ENCODE results near the gene MEIS2.

MEIS2 gene

GRCh38 chr15:36877294-36877693, 223.1 kb downstream of the MEIS2 start:
- DNase-seq (ENCODE audit: low read depth) = no peak

GRCh38 chr15:36875740-36876334, 224.5 kb downstream of the MEIS2 start:
- DNase-seq (ENCODE audit: low read depth) = no peak

- no peak for DNase-seq (ENCODE audit: low read depth)
These were observed 225.4 kb downstream of the MEIS2 start for GRCh38 chr15:36874930-36875329.

DNA sequence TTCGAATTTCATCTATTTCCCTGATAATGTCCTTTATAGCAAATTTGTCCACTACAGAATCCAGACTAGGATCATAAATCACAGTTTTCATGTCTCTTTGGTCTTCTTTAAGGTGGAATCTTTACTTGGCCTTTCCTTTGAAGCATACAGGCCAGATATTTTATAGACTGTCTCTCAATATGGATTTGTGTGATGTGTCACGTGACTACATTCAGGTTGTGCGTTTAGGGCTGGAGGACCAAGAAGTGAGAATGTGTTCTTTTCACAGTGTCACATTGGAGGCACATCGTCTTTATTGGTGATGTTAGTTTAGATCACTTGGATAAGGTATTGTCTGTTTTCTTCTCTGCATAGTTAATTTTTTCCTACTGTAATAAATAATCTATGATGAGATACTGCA, 232.9 kb downstream of the MEIS2 start:
- no peak for DNase-seq (ENCODE audit: low read depth)

GRCh38 chr15:36866896-36867295, 233.5 kb downstream of the MEIS2 start:
- no peak for DNase-seq (ENCODE audit: low read depth)

DNA sequence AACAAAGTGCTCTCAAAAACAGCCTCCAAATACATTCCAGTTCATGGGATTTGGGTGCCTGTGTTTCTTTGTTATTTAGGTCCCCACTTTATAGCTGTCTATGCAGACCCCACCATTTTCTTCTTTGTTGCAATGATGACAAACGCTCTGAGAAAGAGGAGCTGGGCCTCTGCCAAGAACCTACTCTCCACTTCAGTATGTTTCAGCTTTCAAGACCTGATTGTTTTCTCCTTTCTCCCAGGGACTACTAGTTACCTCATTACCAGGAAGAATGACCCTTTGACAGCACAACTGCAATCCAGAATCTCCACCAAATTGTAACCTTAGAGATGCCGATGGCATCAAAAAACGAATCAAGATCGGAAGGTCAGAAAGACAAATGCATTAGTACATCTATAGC, 236.8 kb downstream of the MEIS2 start:
- no peak for DNase-seq (ENCODE audit: low read depth)

DNA sequence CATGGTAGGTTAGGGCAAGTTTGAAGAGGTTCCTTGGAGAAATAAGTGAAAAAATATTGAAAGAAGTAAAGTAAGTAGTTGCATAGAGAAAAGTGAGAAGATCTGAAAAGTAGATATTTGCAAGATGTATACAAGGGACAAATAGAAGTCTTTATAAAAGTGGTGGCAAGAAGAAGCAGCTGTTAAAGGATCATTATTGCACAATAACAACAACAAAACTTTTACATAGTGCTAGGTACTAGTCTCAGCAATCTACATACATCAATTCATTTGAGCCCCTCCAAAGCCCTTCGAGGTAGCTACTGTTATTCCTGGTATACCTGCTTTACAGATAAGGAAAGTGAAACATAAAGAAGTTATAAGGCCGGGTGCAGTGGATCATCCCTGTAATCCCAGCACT, 239.6 kb downstream of the MEIS2 start:
- DNase-seq (ENCODE audit: low read depth) = no peak

DNA sequence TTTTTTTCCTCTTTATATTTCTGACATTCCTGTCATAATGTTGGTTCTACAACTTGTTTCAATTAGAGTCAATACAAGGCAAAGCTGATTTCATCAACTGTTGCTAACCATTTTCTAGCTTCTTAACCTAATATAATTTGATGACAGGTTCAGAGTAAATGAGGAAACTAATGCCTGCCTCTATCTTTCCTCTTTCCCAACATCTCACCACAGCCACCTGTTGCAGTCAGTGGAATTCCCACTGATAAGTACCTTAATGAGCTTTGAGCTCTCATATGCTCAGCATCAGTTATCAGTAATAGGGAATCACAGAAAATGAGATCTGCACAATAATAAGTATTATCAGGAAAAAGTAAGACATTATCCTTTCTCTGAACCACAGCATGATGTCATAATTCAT, 241.9 kb downstream of the MEIS2 start:
- no peak for DNase-seq (ENCODE audit: low read depth)

DNA sequence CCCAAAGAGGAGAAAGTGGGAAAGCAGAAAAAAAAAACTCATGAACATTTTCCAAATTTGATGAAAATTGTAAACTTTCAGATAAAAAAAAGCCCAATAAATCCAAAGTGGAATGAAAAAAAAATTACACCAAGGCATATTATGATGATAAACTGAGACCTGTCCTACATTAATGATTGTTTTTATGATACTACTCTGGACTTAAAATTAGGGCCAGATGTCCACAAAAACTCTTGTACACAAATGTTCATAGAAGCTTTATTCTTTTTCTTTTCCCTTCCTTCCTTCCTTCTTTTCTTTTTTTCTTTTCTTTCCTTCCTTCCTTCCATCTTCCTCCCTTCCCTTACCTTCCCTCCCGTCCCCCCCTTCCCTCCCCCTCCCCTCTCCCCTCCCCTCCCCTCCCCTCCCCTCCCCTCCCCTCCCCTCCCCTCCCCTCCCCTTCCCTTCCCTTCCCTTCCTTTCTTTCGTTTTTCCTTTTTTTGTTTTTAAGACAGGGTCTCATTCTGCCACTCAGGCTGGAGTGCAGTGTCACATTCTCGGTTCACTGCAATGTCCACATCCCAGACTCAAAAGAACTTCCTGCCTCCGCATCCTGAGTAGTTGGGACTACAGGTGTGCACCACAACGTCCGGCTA, 243.9 kb downstream of the MEIS2 start:
- no peak for DNase-seq (ENCODE audit: low read depth)

GRCh38 chr15:36850864-36851263, 249.5 kb downstream of the MEIS2 start:
- no peak for DNase-seq (ENCODE audit: low read depth)

DNA sequence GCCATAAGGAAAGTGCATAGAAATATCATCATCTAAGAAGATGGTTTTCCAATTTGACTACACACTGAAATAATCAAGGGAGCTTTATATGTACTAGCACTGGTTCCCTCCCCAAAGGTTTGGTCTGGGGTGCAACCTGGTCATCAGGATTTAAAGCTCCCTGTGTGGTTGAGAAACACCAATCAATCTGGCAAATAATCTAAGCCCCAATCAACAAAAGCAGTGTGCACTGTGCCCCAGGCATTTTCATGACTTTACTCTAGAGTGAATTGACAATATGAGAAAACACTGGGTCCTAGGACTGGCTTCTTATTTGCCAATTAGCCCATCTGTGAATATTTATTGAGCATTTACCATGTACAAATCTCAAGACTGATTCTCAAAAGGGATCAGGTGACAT, 255.1 kb downstream of the MEIS2 start:
- no peak for DNase-seq (ENCODE audit: low read depth)

- DNase-seq (ENCODE audit: low read depth) = no peak
These were observed 255.8 kb downstream of the MEIS2 start for GRCh38 chr15:36844534-36844998.

- DNase-seq (ENCODE audit: low read depth) = no peak
These were observed 256.5 kb downstream of the MEIS2 start for GRCh38 chr15:36843822-36844221.

GRCh38 chr15:36841193-36841592, 259.2 kb downstream of the MEIS2 start:
- DNase-seq (ENCODE audit: low read depth) = no peak
